GM18498 (cell line): Measurements from ENCODE around the gene CALML4.
"Not testable (repeated sequence)": the region's sequence is repeated elsewhere in the genome, so short reads cannot be mapped to it uniquely, and the experiment has no call there.

Experiments
- ATAC-seq: cut with Tn5 transposase; IDR thresholded peaks from one replicate; pipeline ENCODE4 v1.9.1; 2021; ENCODE audit warnings: mild to moderate bottlenecking, moderate library complexity; ENCODE audit not compliant: unreplicated experiment

Gene CALML4

DNA sequence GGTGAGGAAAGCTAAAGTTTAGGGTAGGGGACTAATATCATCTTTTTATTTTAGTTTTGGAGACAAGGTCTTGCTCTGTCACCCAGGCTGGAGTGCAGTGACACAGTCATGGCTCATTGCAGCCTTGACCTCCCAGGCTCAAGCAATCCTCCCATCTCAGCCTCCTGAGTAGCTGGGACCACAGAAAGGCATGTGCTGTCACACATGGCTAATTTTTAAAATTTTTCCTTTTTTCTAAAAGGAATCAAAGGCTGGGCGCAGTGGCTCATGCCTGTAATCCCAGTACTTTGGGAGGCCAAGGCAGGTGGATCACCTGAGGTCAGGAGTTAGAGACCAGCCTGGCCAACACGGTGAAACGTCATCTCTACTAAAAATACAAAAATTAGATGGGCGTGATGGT lies 20.3 kb upstream of the CALML4 start:
- ATAC-seq = not testable (repeated sequence)

DNA sequence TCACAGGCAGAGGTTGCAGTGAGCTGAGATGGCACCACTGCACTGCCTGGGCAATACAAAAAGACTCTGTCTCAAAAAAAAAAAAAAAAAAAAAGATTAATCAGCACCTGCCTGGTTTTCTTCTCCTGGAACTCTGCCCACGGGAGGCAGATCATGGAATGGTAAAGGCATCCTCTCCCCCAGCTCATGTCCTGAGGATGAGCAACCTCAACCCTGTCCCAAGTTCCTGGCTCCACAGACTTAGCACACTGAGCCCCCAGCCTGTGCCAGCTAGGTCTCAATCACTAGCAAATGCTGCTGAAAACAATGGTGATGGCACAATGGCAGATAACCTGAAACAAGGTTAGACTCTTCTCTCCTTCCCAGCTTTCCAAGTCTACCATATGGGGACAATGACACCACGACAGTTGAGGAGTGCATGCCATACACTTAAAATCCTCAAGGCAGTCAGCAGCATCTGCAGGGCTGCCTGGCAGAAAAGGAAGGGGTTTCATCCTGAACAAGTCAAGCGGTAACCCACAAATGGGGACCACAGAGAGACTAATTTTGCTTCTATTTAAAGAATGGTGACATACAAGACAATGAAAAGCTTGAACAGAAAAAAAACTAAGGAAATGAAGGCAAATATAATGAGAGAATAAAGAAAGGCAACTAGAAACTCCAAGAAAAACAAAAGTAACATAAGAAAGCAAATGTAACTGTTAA lies 19.6 kb upstream of the CALML4 start:
- no peak for ATAC-seq

DNA sequence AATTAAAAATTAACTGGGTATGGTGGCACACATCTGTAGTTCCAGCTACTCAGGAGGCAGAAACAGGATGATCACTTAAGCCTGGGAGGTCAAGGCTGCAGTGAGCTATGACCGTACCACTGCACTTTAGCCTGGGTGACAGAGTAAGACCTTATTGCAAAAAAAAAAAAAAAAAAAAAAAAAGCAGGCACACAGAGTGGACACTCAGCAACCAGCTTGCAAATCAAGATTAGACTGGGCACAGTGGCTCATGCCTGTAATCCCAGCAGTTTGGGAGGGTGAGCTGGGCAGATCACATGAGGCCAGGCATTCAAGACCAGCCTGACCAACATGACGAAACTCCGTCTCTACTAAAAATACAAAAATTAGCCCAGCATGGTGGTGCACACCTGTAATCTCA lies 19.0 kb upstream of the CALML4 start:
- no peak for ATAC-seq

- no peak for ATAC-seq
Measured at GRCh38 chr15:68223171-68223570, 18.0 kb upstream of the CALML4 start.

- not testable (repeated sequence) for ATAC-seq
Measured at GRCh38 chr15:68222432-68222743, 17.3 kb upstream of the CALML4 start.

DNA sequence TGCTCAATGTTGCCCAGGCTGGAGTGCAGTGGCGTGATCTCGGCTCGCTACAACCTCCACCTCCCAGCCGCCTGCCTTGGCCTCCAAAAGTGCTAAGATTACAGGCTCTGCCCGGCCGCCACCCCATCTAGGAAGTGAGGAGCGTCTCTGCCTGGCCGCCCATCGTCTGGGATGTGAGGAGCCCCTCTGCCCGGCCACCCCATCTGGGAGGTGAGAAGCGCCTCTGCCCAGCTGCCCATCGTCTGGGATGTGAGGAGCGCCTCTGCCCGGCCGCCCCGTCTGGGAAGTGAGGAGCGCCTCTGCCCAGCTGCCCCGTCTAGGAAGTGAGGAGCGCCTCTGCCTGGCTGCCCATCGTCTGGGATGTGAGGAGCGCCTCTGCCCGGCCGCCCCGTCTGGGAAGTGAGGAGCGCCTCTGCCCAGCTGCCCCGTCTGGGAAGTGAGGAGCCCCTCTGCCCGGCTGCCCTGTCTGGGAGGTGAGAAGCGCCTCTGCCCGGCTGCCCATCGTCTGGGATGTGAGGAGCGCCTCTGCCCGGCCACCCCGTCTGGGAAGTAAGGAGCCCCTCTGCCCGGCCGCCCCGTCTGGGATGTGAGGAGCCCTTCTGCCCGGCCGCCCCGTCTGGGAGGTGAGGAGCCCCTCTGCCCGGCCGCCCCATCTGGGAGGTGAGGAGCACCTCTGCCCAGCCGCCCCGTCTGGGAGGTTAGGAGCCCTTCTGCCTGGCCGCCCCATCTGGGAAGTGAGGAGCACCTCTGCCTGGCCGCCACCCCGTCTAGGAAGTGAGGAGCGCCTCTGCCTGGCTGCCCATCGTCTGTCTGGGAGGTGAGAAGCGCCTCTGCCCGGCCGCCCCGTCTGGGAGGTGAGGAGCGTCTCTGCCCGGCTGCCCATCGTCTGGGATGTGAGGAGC lies 16.6 kb upstream of the CALML4 start:
- not testable (repeated sequence) for ATAC-seq

GRCh38 chr15:68220967-68221366 lies 15.8 kb upstream of the CALML4 start:
- no peak for ATAC-seq

DNA sequence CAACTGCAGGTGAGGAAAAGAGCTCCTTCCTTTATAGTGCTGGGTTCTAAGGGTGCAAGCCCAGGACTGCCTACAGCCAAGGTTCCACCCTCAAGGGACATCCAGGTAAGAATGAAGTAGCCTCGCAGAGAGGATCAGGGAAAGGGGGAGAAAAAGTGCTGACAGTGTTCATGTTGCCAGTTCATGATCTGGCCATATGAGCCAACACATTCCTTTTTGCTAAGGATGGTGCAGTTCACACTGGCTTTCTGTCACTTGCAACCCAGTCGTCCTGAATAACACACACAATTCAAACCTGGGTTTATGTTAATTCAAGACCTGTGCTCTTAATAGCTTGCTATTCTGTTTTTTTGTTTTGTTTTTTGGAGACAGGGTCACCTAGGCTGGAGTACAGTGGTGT lies 15.4 kb upstream of the CALML4 start:
- ATAC-seq = no peak

DNA sequence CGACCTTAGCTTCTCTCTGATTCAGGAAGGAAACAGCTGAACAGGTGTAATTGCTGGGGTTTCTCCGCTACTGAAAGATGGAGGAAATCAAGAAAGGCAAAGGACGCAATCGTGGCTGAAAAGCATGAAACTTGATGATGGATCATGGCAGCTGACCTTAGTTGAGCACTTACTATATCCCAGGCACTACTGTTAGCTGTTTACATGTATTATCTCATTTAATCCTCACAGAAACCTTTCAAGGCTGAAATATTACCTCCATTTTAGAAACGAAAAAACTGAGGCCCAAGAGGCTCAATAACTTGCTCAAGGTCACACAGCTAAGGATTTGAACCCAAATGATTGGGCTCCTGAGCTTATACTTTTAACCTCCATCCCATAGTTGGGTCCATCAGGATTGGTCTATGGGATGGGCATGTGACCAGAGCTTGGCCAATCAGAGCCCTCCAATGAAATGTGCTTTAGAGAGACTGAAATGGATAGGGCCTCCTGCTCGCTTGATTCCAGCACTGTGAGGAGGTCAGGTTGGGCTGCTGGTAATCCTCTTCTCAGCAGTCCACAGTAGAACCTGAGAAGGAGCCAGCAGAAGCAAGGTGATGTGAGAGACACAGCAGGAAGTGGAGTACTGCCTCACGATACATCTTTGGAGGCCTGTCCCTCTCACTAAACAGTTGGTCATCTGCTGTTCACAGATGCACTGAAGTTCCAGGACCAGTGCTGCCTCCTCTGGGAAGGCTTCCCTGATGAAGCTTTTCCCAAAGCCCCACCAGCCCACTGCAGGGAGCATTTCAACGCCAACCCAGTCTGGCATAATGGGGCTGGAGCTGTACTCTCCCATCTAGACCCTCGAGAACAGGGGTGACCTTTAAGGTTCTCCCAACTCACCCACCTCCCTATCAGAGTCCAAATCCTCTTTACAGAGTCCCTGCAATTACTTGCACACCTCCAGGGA lies 14.0 kb upstream of the CALML4 start:
- ATAC-seq = no peak

GRCh38 chr15:68218331-68218730 lies 13.2 kb upstream of the CALML4 start:
- no peak for ATAC-seq

DNA sequence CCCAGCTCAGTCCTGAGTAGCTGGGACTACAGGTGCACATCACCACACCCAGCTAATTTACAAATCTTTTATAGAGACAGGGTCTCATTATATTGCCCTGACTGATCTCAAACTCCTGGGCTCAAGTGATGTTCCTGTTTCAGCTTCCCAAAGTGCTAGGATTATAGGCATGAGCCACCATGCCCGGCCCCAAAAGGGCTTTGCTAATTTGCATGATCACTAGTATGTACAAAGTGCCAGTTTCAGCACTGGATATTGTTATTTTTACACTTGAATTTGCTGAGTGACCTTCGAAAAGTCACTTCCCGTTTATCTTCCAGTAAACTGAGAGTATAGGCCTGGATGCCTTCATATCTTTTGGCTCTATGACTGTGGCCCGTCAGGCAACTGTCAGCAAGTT lies 12.2 kb upstream of the CALML4 start:
- no peak for ATAC-seq

DNA sequence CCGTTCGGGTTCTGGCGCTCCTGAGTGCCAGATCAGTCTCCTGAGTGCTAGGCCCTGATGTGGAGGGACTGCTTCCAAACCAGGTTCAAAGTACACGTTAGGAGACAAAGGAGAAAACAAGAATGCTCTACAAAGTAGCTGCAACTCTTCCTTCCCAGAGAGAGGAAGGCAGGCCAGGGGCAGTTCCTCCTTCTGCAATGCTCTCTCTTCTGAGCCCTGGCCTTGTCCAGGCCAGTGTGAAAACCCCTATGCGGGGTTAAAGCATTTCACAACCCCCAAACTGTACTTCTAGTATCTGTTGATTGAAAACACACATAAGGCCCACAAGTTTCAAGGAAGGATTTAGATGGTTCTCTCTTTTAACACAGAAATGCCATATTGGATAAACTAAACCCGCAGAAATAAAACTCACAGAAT lies 9.7 kb upstream of the CALML4 start:
- no peak for ATAC-seq

- ATAC-seq = no peak
Measured at GRCh38 chr15:68213991-68214837, 9.1 kb upstream of the CALML4 start.

- not testable (repeated sequence) for ATAC-seq
Measured at GRCh38 chr15:68213491-68213845, 8.3 kb upstream of the CALML4 start.

- no peak for ATAC-seq
Measured at GRCh38 chr15:68211656-68212320, 6.7 kb upstream of the CALML4 start.

- ATAC-seq = no peak
Measured at GRCh38 chr15:68210821-68211655, 5.9 kb upstream of the CALML4 start.

DNA sequence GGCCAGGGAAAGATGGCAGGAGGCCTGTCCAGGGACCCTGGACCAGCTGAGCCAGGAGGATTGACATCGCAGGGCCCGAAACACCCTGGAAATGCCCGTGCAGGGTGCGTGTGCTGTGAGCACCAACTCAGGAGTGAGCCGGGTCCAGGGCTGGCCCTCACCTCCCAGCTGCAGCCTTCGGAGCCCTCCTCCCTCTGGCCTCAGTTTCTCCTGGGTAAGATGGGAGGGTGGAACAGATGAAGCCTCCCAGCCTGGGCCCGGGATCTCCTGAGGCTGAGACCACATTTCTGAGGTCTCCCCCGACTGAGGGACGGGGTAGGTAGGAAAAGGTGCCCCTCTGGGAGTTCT lies 5.3 kb upstream of the CALML4 start:
- no peak for ATAC-seq

GRCh38 chr15:68209735-68210408 lies 4.7 kb upstream of the CALML4 start:
- ATAC-seq = no peak

DNA sequence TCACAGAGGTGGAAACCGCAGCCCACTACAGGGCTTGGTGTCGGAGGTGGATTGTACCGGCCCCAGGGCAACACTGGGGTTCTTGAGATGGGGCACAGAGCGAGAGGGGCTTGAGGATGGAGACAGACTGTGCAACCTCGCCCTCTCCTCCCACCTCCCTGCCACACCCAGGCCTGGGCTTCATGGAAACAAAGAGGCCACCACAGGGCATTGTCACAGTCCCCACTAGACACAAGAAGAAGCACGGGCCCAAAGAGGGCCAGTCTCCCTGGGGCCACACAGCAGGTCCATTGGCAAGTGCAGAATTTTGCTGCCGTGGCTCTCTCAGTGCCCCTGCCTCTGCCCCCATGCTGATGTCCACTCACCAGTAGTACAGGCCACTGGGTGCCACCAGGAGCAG lies 4.1 kb upstream of the CALML4 start:
- ATAC-seq = no peak
